Smooth muscle cell (in vitro differentiated cells): ENCODE data around the gene PAK2. TPM values are rescaled to one million over a fixed set of nuclear protein-coding genes. Genes with fewer than 3 reads are reported as not detected.
A peak's percentile ranks its signal among the peaks of the same experiment; 100 is the strongest.

Experiments
- DNase-seq: peaks from one replicate; lab custom pipeline; 2025; ENCODE audit not compliant: unreplicated experiment; lab: John Stamatoyannopoulos, UW
- H2AFZ ChIP-seq: fragments of 200-600 bp; sonication (generic); 2 replicates; pipeline ENCODE4 v1.6.0; 2016; ENCODE audit warnings: antibody characterized with exemption, low read depth, mild to moderate bottlenecking
- H3F3A ChIP-seq: fragments of 200-600 bp; sonication (generic); 2 replicates; pipeline ENCODE4 v1.6.0; 2017; ENCODE audit warnings: antibody characterized with exemption, low read depth
- H3K27ac ChIP-seq: fragments of 200-600 bp; sonication (generic); 2 replicates; pipeline ENCODE4 v1.5.1; 2016; ENCODE audit warnings: low read depth, mild to moderate bottlenecking
- H3K27me3 ChIP-seq: fragments of 200-600 bp; sonication (generic); 2 replicates; pipeline ENCODE4 v1.6.1; 2016; ENCODE audit warnings: low read depth, mild to moderate bottlenecking
- H3K36me3 ChIP-seq: fragments of 200-600 bp; sonication (generic); 2 replicates; pipeline ENCODE4 v1.5.1; 2016; ENCODE audit warnings: low read depth
- H3K4me1 ChIP-seq: fragments of 200-600 bp; sonication (generic); 2 replicates; pipeline ENCODE4 v1.5.1; 2016; ENCODE audit warnings: low read depth
- H3K4me2 ChIP-seq: fragments of 200-600 bp; sonication (generic); 2 replicates; pipeline ENCODE4 v1.6.0; 2016; ENCODE audit warnings: mild to moderate bottlenecking
- H3K4me3 ChIP-seq: fragments of 200-600 bp; sonication (generic); 2 replicates; pipeline ENCODE4 v1.5.1; 2016; ENCODE audit warnings: mild to moderate bottlenecking
- H3K79me2 ChIP-seq: fragments of 200-600 bp; sonication (generic); 2 replicates; pipeline ENCODE4 v1.6.0; 2016; ENCODE audit warnings: low read depth, mild to moderate bottlenecking
- H3K9ac ChIP-seq: fragments of 200-600 bp; sonication (generic); 2 replicates; pipeline ENCODE4 v1.6.0; 2016; ENCODE audit warnings: low read depth
- H3K9me3 ChIP-seq: fragments of 200-600 bp; sonication (generic); replicated peaks from 2 replicates; pipeline ENCODE4 v1.5.1; 2016; ENCODE audit warnings: low read depth
- H4K20me1 ChIP-seq: fragments of 200-600 bp; sonication (generic); 2 replicates; pipeline ENCODE4 v1.6.0; 2016; ENCODE audit warnings: low read depth
- CTCF ChIP-seq: fragments of 200-600 bp; sonication (generic); IDR thresholded peaks from 2 replicates; pipeline ENCODE4 v1.5.1; 2017; ENCODE audit warnings: borderline replicate concordance, mild to moderate bottlenecking, antibody characterized with exemption; ENCODE audit not compliant: insufficient read depth, poor library complexity, severe bottlenecking
- WGBS: methylation state at CpG from one replicate; pipeline ENCODE4 v1.1.7; 2016; ENCODE audit warnings: low lambda C conversion rate; 5-methylcytosine and 5-hydroxymethylcytosine counted together
- polyA plus RNA-seq: library from polyadenylated mRNA; unstranded; fragments of >200 nt; fragmentation: Nextera tagmentation; extraction: Ambion mirVana; gene quantifications from 2 replicates; pipeline ENCODE4 v1.2.1, GENCODE V29; 2016
- total RNA-seq: library from RNA; depleted of rRNA; stranded (reverse); fragments of >200 nt; gene quantifications from 2 replicates; pipeline ENCODE4 v1.2.3, GENCODE V29; 2014

Gene PAK2
- total and polyA plus RNA-seq, 2 experiments from 2014 or later: 20.6 to 98.4 TPM

GRCh38 chr3:196694202-196694638 is 45.4 kb upstream of the PAK2 start:
- no peaks in the 10 kb centered on the region for H3K36me3 ChIP-seq
- H3K27me3 ChIP-seq: no peaks in the 10 kb centered on the region
- H3K9me3 ChIP-seq: no peaks in the 10 kb centered on the region
- H3K4me3 ChIP-seq: no peak overlapping the region
- peak; percentile 16 for TF ChIP-seq CTCF
- H3K4me2 ChIP-seq: no peak overlapping the region
- H3K9ac ChIP-seq: no peak overlapping the region
- no peak overlapping the region for H3K27ac ChIP-seq
- no peak for DNase-seq
- H3F3A ChIP-seq: no peaks in the 10 kb centered on the region
- no peaks in the 10 kb centered on the region for H3K79me2 ChIP-seq
- 92% methylated on average over 1 of the region's 1 CpG for WGBS
- no peaks in the 10 kb centered on the region for H4K20me1 ChIP-seq
- no peaks in the 10 kb centered on the region for H3K4me1 ChIP-seq
- H2AFZ ChIP-seq: no peak overlapping the region

GRCh38 chr3:196694941-196695848 is 44.5 kb upstream of the PAK2 start:
- Histone ChIP-seq H3K79me2 (no peaks in the 10 kb centered on the region), H3K27me3 (no peaks in the 10 kb centered on the region), H3K9me3 (no peaks in the 10 kb centered on the region), H3K4me1 (no peaks in the 10 kb centered on the region), H3K27ac (no peak overlapping the region), H3K4me3 (no peak overlapping the region), H4K20me1 (no peaks in the 10 kb centered on the region), H3F3A (no peaks in the 10 kb centered on the region), H3K9ac (no peak overlapping the region), H2AFZ (no peak overlapping the region), H3K4me2 (no peak overlapping the region), H3K36me3 (no peaks in the 10 kb centered on the region)
- TF ChIP-seq CTCF: no peak
- 96% methylated on average over 13 of the region's 17 CpGs for WGBS
- DNase-seq: no peak

GRCh38 chr3:196695849-196696226 is 43.8 kb upstream of the PAK2 start:
- Histone ChIP-seq H3K9ac (no peak overlapping the region), H3K4me2 (no peak overlapping the region), H3F3A (no peaks in the 10 kb centered on the region), H3K4me3 (no peak overlapping the region), H3K9me3 (no peaks in the 10 kb centered on the region), H3K36me3 (no peaks in the 10 kb centered on the region), H3K27me3 (no peaks in the 10 kb centered on the region), H2AFZ (no peak overlapping the region), H3K27ac (no peak overlapping the region), H3K79me2 (no peaks in the 10 kb centered on the region), H4K20me1 (no peaks in the 10 kb centered on the region), H3K4me1 (no peaks in the 10 kb centered on the region)
- 93% methylated on average over 5 of the region's 5 CpGs for WGBS
- no peak for DNase-seq
- TF ChIP-seq CTCF: no peak

- WGBS: 92% methylated on average over 5 of the region's 5 CpGs
- H2AFZ ChIP-seq: no peak overlapping the region
- no peaks in the 10 kb centered on the region for H3K4me1 ChIP-seq
- no peak for TF ChIP-seq CTCF
- no peaks in the 10 kb centered on the region for H3K27me3 ChIP-seq
- H3K4me2 ChIP-seq: no peak overlapping the region
- H3K27ac ChIP-seq: no peak overlapping the region
- H3K4me3 ChIP-seq: no peak overlapping the region
- no peaks in the 10 kb centered on the region for H3F3A ChIP-seq
- no peaks in the 10 kb centered on the region for H4K20me1 ChIP-seq
- no peaks in the 10 kb centered on the region for H3K79me2 ChIP-seq
- H3K36me3 ChIP-seq: no peaks in the 10 kb centered on the region
- no peaks in the 10 kb centered on the region for H3K9me3 ChIP-seq
- no peak overlapping the region for H3K9ac ChIP-seq
- no peak for DNase-seq
Measured at GRCh38 chr3:196697270-196697669, 42.4 kb upstream of the PAK2 start.
